Natural killer cell (primary cell): ENCODE results near the gene ABO. TPM values are rescaled to one million over a fixed set of nuclear protein-coding genes. Genes with fewer than 3 reads are reported as not detected.
"Not testable (repeated sequence)": the region's sequence is repeated elsewhere in the genome, so short reads cannot be mapped to it uniquely, and the experiment has no call there.

Experiments
- ATAC-seq, 3 donors: fragments of 150-1000 bp in 2 of 3; fragments of 200-7000 bp in 1 of 3; cut with Tn5 transposase; 1 replicate in 1 of 3; 2 replicates in 2 of 3; pipeline ENCODE4 v1.10.0; 2021; ENCODE audit warnings: mild to moderate bottlenecking in 2 of 3, moderate library complexity in 2 of 3
- DNase-seq, 2 donors: peaks; one replicate each; pipeline versions ENCODE4 v3.0.0 to v3.0.0-alpha.2; 2013 to 2021; ENCODE audit warnings: mixed read lengths in 1 of 2
- H3K27ac ChIP-seq: one replicate; pipeline ENCODE4 v1.5.1; 2013; ENCODE audit warnings: mild to moderate bottlenecking, low read length
- H3K27me3 ChIP-seq: one replicate; pipeline ENCODE4 v1.6.1; 2013; ENCODE audit warnings: low read length; ENCODE audit not compliant: control insufficient read depth, insufficient read depth
- H3K36me3 ChIP-seq: one replicate; pipeline ENCODE4 v1.6.1; 2013; ENCODE audit warnings: low read length; ENCODE audit not compliant: control insufficient read depth, insufficient read depth
- H3K4me1 ChIP-seq: one replicate; pipeline ENCODE4 v1.6.1; 2013; ENCODE audit warnings: low read length; ENCODE audit not compliant: control insufficient read depth, insufficient read depth
- H3K4me3 ChIP-seq: one replicate; pipeline ENCODE4 v1.5.1; 2013; ENCODE audit warnings: low read length
- H3K9me3 ChIP-seq: one replicate; pipeline ENCODE4 v1.6.1; 2013; ENCODE audit warnings: low read length; ENCODE audit not compliant: control insufficient read depth, insufficient read depth
- H3K27ac Mint-ChIP-seq, 2 donors: one replicate each; pipeline ENCODE4 v1.8.0; 2022; ENCODE audit warnings: mild to moderate bottlenecking in 2 of 2, mixed read lengths in 2 of 2, moderate library complexity in 1 of 2
- H3K27me3 Mint-ChIP-seq, 2 donors: one replicate each; pipeline ENCODE4 v1.8.0; 2022; ENCODE audit warnings: low read depth in 2 of 2, mixed read lengths in 2 of 2
- H3K36me3 Mint-ChIP-seq: one replicate; pipeline ENCODE4 v1.8.0; 2022; ENCODE audit warnings: mixed read lengths
- H3K4me1 Mint-ChIP-seq, 2 donors: one replicate each; pipeline ENCODE4 v1.8.0; 2022; ENCODE audit warnings: mixed read lengths in 2 of 2
- H3K4me3 Mint-ChIP-seq: one replicate; pipeline ENCODE4 v1.8.0; 2022; ENCODE audit warnings: mild to moderate bottlenecking, moderate library complexity, mixed read lengths
- H3K9me3 Mint-ChIP-seq, 2 donors: one replicate each; pipeline ENCODE4 v1.8.0; 2022; ENCODE audit warnings: mixed read lengths in 2 of 2
- WGBS: methylation state at CpG from one replicate; pipeline ENCODE4 v1.1.7; 2013; ENCODE audit warnings: missing lambda C conversion rate; ENCODE audit not compliant: insufficient coverage; 5-methylcytosine and 5-hydroxymethylcytosine counted together
- intact Hi-C: fragments of 100-400 bp; cut with micrococcal nuclease; formaldehyde crosslinking; loops from one replicate; pipeline ENCODE4 v1.14.2; 2022
- total RNA-seq, 4 donors: library from RNA; stranded (reverse); fragments of 120-200 nt in 1 of 4; gene quantifications; one replicate each; pipeline versions ENCODE4 v1.2.3 to v1.2.4, GENCODE V29; 2013 to 2022
- TF ChIP-seq, protein P1 (sequence below): fragments of 200-600 bp; IDR thresholded peaks from one replicate; pipeline ENCODE4 v1.8.0; 2022; ENCODE audit warnings: antibody characterized with exemption

ABO gene
- total RNA-seq, 3 donors from 2014 or later (not counting 1 experiment from before 2014, with no cell fraction given): 0.20 to 4.2 (median 0.56) TPM

DNA sequence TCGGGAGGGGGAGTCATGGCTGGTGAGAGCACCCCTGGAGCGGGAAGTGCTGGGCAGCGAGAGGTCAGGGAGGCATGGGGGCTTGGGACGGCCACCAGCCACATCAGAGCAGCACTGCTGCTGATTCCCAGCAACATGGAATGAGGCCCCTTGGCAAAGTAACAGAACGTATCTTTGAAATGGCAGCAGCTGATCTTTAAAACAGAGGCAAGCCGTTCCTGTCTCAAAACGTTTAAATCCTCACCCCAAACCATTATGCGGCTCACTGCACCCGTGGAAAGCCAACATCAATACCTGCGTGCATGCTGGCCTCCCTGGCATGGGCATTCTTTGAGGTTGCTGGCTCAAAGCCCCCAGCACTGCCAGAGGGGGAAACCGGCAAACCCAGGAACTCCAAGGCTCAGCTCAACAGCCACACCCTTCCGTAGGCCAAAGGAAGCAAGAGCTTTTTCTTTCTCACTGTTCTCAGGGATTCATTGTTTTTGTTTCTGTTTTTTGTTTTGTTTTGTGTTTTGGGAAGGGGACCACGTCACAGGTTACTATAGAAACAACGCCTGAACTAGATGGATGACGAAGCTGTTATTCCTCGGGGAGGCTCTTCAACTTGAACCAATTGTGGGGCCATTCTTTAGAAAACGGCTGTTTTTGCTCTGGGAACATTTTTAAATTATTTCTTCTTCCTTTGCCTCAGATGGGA, 37.8 kb downstream of the ABO start:
- H3K4me3 ChIP-seq: no peak overlapping the region

DNA sequence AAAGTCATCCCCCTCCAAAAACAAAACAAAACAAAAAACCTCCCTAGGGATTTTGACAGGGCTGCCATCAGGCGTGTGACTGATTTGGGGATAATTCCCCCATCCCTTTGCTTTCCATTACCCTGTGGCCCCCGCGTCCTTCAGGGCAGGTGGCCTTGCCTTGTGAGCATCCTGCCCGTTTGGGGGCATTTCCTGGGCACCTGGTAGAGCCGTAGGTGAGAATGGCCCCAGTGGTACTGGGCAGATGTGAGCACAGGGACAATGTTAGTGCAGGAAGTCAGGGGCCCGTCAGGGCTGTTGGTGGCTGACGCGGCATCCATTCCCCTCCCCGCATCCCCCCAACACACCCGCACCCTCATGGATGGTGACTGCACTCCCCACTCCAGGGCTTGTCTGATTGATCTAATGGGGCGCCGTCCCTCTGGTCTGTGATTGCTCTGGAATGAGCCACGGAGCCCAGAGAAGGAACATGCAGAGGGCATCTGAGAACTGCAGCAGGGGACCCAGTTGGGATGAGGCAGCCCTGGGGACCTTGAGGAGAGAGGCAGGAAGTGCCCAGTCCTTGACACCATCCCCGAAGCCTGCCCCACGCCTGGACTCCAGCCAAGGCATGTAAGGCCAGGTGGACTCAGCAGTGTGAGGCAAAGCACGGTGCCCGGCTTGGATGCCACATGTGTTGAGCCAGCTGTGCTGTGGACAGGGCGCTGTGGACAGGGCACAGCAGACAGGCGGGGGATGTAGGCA, 38.5 kb downstream of the ABO start:
- H3K4me3 Mint-ChIP-seq, H3K4me3 ChIP-seq, H3K9me3 Mint-ChIP-seq, H3K27ac ChIP-seq, H3K27ac Mint-ChIP-seq, ATAC-seq, H3K36me3 Mint-ChIP-seq, H3K36me3 ChIP-seq, DNase-seq, H3K4me1 Mint-ChIP-seq, H3K27me3 ChIP-seq, H3K9me3 ChIP-seq, H3K27me3 Mint-ChIP-seq, intact Hi-C loops: not testable (repeated sequence)
- 68% methylated on average over 18 of the region's 19 CpGs for WGBS
- H3K4me1 ChIP-seq: peaks cover 13% of the 10 kb centered on the region

More for the DNA sequence above, 37.8 kb downstream of the ABO start:
- H3K27ac Mint-ChIP-seq: no peak overlapping the region
- H3K27me3 Mint-ChIP-seq: peaks cover 0 to 10% of the 10 kb centered on the region in 2 donors
- TF ChIP-seq, protein P1, sequence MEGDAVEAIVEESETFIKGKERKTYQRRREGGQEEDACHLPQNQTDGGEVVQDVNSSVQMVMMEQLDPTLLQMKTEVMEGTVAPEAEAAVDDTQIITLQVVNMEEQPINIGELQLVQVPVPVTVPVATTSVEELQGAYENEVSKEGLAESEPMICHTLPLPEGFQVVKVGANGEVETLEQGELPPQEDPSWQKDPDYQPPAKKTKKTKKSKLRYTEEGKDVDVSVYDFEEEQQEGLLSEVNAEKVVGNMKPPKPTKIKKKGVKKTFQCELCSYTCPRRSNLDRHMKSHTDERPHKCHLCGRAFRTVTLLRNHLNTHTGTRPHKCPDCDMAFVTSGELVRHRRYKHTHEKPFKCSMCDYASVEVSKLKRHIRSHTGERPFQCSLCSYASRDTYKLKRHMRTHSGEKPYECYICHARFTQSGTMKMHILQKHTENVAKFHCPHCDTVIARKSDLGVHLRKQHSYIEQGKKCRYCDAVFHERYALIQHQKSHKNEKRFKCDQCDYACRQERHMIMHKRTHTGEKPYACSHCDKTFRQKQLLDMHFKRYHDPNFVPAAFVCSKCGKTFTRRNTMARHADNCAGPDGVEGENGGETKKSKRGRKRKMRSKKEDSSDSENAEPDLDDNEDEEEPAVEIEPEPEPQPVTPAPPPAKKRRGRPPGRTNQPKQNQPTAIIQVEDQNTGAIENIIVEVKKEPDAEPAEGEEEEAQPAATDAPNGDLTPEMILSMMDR: no peak
- H3K9me3 ChIP-seq: no peaks in the 10 kb centered on the region
- H3K36me3 ChIP-seq: no peaks in the 10 kb centered on the region
- ATAC-seq (no peak), DNase-seq (no peak)
- no peak overlapping the region for H3K4me3 Mint-ChIP-seq
- intact Hi-C loops: no loop called here
- H3K27me3 ChIP-seq: peaks cover 4% of the 10 kb centered on the region
- peaks cover 13% of the 10 kb centered on the region for H3K4me1 ChIP-seq
- WGBS: 86% methylated on average over 17 of the region's 17 CpGs
- no peak overlapping the region for H3K27ac ChIP-seq
- H3K4me1 Mint-ChIP-seq: peaks cover 5 to 6% of the 10 kb centered on the region in 2 donors
- H3K36me3 Mint-ChIP-seq: no peaks in the 10 kb centered on the region
- no peaks in the 10 kb centered on the region for H3K9me3 Mint-ChIP-seq

DNA sequence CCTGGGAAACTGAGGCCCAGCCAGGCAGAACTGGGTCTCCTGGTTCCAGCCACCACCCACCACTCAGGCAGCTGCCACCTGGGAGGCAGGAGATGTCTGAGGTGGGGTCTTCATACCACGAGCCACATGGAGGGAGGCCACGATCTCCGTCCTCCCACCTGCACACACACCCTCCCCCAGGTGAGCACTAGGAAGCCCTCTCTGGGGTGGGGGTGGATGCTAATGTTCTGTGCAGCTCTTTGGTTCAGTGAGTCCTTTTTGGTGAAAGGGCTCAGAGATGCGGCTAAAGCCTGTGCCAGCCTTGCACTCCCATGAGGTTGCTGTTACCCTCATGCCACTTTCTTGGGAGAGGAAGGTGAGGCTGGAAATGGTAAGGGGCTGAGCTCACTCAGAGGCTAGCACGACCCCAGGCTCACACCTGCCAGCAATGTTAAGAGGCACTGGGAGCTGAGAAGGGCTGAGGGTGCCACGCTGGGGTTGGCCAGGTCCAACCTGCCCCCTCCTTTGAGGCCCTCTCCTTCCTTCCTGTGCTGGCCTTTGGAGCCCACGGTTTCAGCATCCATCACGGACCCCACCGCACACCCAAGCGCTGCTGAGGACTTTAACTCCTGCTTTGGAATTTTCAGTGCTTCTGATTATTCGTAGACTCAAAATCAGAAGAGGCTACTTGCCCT, 39.3 kb downstream of the ABO start:
- H3K9me3 ChIP-seq: no peaks in the 10 kb centered on the region
- peaks cover 4% of the 10 kb centered on the region for H3K27me3 ChIP-seq
- no peaks in the 10 kb centered on the region for H3K36me3 ChIP-seq
- TF ChIP-seq, protein P1: no peak
- no peak overlapping the region for H3K27ac ChIP-seq
- DNase-seq: no peak
- no peaks in the 10 kb centered on the region for H3K36me3 Mint-ChIP-seq
- H3K27ac Mint-ChIP-seq: no peak overlapping the region
- H3K4me3 ChIP-seq: no peak overlapping the region
- peaks cover 5 to 6% of the 10 kb centered on the region in 2 donors for H3K4me1 Mint-ChIP-seq
- H3K9me3 Mint-ChIP-seq: no peaks in the 10 kb centered on the region
- WGBS: 47% methylated on average over 4 of the region's 11 CpGs
- ATAC-seq: no peak
- intact Hi-C loops: no loop called here
- H3K27me3 Mint-ChIP-seq: peaks cover 0 to 10% of the 10 kb centered on the region in 2 donors
- peaks cover 13% of the 10 kb centered on the region for H3K4me1 ChIP-seq
- no peak overlapping the region for H3K4me3 Mint-ChIP-seq
